Bone marrow (tissue), 2 donors: ENCODE results near the gene MUC5AC.

Source experiments
- DNase-seq, 2 donors: peaks; one replicate each; lab custom pipeline; 2025; lab: John Stamatoyannopoulos, UW

MUC5AC gene

DNA sequence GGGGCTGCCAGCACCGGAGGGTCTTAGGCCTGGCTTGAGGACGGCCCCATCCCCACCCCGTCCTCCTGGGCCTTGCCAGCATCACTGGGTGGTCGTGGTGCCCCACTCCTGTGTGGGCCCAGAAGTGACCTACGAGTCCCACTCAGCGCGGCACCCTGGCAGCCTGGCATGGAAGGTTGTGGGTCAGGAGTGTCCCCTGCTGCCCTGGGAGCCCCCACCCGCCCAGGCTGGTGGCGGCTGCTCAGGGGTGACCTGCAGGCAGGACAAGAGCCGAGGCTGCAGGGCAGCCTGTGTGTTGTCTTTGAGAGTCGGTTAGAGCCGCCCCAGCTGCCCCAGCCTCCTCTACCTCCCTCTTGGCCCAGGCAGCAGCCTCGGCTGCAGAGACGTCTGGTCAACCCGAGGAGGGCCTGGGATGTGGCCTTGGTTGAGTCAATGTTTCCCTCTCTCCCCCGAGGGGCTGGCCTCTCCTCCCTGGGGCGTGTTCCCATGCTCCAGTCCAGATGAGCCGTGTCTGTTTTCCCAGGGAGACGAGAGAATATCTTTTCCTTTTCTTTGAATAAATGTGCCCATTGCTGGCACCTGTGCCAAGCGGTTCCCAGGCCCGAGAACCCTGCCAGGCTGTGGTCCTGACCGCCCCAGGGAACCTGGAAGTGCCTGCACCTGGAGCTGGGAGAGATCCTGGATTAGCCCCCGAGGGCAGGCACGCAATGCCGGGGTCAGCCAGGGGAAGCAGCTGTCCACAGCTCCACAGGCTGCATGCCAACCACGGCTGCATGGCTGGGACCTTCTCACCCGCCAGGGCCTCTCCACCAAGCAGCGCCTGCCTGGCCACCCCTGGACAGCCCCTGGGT, 35.7 kb upstream of the MUC5AC start:
- no peak for DNase-seq

DNA sequence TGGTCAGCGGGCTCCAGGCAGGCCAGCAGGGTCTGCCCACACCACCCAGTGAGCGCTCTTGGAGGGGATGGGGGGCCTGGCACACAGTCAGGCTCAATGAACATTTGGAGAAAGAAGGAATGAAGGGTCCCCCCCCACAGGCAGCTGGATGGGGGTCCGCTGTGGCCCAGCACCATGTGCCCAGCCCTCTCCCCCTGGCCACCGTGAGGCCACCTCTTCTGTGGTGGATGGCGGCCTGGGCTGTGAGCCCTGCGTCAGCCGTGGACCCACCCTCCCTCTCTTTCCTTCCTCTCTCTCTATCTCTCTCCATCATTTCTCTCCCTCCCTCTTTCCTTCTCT, 35.1 kb upstream of the MUC5AC start:
- no peak for DNase-seq

DNA sequence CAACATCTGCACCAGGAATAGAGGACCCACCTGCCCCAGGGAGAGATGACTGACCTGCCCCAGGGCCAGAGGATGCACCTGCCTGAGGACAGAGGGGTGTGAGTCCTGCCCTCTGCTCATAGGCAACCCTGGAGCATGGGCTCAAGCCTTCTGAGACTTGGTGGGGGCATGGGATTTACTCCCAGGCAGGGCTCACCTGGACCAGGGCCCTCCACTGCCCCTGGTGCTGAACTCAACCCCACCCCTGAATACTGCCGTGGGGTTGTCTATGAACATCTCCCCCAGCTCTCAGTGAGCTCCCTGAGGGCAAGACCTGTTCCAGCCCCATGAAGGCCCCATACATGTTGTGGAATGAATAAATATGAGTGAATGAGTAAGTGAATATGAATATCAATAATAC, 33.8 kb upstream of the MUC5AC start:
- DNase-seq = no peak

DNA sequence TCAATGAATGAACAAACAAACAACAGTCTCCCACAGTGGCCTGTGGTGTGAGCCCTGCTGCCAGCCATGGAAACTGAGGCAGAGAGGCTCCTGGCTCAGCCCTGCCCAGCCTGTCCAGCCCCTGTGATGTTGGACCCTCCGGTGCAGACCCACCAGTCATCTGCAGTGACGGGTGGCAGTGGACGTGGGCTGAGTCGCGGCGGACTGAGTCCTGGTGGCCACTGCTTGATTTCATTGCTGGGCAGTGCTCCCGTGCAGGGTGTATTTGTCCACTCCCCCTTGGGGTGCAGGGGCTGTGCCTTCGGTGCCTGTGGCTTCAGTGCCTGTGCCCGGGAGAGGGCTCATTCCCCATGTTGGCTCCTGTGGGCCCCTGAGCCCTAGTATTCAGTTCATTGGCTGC, 31.9 kb upstream of the MUC5AC start:
- no peak for DNase-seq

DNA sequence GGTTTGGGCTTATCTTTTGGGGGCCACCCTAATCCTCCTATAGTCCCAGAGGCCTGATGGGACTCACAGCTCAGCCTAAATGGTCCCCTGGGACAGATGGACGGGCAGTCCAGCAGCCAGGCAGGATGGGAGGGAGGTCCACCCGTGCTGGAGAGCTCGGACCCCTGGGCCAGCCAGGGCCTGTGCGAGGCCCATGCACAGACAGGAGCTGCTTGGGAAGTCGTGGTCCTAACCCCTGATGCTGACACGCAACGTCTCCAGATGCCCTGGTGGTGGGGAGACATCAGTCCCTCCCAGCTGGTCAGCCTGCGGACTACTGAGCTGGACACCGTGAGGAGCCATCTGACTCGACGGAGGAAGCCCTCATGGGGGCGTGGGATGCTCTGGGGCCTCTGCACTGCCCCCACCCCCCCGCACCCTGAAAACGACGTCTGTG, 31.2 kb upstream of the MUC5AC start:
- DNase-seq = no peak

DNA sequence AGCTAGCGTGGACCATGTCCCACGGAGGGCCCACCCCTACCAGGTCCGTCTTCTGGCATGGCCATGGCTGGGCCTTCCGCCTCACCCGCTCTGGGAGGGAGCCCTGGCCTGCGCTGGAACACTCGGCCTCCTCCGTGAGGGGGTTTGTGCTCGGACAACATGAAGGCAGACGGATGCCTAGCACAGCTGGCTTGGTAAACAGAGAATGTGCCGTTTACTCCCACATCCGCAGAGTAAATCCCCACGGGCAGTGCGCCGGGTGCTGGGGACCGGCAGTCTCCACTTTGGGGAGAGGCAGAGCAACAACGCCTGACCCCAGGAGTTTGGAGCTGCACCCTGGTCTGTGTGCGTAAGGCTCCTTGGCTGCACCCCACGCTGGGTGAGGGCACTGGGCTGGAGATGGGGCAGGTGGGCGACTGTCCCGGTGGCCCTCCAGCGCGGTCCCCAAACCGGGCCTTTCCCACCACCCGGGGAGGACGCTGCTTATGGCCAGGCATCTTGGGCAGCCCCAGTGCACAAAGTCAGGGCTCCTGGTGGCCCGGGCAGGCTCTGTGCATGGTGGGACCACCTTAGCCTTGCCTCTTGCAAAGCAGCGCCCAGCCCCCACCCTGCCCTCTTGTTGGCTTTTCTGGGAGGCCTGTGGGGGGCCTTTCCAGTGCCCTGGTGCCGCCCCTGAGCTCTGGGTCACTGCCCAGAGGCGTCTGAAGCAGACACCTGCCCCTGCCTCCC, 30.7 kb upstream of the MUC5AC start:
- DNase-seq = no peak

DNA sequence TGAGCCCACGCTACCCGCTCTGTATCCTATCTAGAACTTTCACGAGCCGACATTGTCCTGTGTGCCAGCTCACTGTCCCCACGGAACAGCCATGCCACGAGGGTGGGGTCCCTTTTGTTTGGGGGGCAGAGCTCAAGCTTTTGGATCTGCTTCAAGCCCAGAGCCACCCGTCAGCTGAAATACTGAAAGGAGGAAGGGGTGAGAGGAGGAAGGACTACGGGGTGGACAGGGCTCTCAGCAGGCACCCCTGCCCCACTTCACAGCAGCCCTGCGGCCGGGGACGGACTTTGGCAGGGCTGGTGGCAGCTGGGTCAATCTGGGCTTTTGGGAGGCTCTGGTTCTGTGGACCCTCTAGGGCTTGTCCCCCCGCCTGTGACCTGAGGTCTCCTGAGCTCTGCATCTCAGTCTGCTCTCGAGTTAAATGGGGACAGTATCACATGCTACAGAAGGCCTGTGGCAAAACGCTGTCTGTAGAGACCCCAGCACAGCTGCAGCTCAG, 30.0 kb upstream of the MUC5AC start:
- no peak for DNase-seq

DNA sequence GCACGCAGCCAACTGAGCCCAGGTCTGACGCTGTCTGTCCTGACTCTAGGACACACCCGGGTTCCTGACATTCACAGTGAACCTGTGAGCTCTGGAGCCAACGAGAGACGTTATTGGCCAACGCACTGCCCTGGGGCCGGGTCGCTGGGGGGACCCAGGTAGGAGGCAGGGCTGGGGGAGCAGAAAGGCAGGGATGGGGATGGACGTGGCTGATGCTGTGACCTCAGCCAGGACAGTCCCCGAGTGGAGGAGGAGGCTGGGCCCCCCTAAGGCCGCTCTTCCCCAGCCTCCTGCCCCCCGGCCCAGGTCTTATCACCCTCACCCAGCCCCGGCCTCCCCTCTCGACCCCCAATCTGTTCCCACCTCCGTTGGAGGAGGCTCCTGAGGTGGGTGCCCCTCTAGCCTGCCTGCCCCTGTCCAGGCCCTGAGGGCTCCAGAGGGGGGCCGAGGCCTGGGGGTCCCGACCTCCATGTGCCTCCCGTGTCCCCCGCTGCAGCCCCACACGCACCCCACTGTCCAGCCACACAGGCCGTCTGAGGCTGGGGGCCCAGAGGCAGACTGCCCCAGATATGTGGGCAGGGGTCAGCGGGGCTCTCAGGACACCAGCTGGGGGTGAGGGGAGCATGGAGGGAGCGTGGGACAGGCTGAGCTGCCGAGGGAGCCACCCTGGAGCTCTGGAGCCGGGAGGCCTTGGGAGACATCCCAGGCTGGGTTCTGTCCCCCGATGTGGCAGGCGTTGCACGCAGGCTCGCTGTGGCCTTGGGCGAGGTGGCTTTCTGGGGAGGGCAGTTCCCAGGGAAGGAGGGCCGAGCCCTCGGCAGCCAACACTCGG, 29.2 kb upstream of the MUC5AC start:
- no peak for DNase-seq

DNA sequence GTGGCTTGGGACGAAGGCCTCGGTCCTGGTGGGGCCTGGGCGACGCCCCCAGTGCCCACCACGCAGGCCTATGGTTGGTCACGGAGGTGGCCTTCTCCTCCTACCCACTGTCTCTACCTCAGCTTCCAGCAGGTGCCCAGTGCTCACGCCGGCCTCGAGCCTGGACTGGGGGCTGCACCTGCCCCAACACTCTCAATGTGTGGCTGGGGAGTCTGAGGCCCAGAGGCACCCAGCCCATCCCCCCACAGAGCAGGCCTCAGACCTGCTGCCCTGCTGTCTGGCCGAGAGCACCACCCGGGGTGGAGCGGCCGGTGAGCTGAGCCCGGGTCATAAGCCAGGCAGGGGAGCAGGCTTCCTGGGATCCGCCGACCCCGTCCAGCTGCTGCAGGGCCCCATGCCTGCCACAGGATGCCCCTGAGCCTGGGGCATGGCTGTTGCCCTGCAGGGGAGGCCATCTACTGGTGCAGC, 28.6 kb upstream of the MUC5AC start:
- DNase-seq = no peak

DNA sequence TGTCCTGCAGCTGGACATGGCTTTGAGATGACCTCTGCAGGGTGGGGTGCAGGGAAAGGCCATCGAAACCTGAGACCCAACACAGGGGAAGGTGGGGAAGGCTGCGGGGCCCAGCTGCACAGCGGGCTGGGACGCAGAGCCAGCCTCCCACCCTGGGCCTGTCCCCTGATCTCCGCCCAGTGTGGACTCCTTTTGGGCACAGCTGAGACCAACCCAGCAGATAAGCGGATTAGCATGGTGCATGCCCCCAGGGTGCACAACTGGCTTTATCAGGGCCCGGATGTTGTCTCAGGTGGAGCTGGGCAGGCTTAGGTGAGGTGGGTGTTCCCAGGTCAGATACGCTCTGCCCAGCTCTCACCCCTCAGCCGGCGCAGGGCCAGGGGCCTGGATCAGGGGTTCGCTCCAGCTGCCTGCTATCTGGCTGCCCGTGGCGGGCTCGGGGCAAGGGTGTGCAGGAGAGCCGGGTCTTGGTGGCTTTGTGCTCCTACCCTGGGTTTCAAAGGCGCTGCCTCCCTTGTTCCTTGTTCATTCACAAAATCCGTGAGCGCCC, 28.1 kb upstream of the MUC5AC start:
- DNase-seq = no peak

DNA sequence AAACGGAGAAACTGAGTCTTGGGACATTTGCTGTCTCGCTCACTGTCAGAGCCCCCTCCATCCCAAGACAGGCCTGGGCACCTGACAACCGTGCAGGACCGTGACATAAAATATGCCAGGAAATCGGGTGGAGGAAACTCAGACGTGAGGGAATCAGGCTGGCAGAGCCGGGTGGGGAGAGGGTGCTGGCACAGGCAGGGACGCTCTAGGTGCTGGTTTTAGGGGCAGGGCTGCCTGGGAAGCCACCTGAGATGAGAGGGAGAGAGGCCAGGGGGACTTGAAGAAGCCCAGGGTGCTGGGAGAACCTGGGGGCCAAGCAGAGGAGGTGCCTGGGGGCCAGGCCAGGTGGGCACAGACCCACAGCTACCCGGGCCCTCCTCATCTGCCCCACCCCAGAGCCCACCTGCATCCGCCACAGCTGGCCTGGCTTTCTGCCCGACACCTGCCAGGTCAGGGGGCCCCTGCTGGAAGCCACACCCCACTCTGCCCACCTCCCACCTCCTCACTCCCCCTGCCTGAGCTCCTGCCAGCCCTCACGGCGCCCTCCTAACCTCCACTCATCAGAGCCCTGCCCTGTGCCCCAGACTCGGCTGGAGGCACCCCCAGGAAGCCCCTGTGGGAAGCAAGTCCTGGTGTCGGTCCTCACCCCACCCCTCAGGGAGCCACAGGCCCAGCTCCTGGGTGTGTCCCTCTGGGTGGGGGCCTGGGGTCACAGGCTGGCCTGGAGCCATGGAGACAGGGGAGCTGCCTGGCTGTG, 27.3 kb upstream of the MUC5AC start:
- no peak for DNase-seq

DNA sequence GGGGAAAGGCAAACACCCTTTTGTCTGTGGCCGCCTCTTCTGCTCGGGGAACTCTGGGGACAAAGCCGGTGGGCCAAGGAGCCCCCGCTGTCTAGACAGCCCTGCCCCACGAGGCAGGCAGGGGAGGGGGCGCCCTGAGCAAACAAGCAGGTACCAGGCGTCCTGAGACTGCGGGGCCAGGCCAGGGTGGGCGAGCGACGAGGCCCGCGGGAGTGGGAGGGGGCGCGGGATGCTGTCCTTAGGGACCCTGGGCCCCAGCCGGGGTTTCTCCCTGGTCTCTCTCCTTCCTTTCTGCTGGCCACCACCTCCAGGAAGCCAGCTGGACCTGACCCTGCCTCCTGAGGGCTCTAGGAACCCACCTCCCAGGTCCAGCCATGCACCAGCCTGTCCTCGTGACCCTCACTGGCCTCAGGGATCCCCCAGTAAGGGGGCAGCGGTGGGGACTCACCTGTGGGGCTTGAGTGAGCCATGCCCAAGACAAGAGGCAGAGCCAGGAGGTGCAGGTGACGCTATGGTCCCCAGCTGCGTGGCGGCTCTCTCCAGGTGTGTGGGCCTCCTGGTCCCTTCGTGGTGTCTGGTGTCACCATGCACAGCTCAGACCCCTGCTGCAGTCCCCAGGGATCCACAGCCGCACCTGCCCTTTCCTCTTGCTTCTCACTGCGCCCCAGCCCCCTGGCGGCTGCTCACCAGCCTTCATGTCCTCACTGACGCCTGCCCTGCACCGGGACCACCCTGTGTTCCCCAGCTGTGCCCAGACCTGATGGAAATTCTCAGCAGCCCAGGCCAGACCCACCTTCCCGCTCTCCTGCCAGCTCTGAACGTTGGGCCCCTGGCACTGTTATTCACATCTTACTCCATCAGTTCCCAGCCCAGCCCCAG, 26.5 kb upstream of the MUC5AC start:
- no peak for DNase-seq

DNA sequence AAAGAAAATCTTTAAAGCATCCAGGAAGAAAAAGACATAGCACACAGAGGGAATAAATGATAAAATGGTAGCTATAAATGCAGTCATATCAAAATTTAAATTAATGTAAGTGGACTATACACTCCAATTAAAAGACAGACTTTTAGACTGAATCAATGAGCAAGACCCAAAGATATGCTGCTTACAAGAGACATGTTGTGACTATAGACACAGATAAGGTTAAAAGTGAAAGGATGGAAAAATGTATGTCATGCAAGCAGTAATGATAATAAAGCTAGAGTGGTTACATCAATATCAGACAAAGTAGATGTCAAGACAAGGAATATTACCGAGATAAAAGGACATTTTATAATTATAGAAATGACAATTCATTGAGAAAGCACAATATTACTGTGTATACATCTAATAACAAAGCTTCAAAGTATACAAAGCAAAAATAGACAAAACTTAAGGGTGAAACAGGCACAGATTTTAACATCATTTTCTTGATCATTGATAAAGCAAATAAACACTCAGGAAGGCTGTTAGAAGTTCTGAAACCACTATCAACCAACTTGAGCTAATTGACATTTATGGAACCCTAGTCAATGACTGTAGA, 22.8 kb upstream of the MUC5AC start:
- no peak for DNase-seq

DNA sequence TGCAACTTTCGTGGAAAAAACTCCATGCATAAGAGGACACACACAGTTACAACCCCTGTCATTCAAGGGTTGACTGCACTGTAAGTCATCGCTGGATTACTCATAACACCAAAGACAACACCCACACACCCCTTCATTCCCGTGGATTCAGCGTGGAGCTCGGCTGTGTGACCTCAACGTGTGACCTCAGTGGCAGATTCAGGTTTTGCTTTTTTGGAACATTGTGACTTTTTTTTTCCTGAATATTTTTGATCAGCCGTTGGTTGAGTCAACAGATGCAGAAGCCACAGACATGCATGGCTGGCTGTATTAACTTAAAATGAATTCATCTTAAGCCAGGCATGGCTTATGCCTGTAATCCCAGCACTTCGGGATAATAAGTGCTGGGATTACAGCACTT, 19.7 kb upstream of the MUC5AC start:
- DNase-seq = no peak

DNA sequence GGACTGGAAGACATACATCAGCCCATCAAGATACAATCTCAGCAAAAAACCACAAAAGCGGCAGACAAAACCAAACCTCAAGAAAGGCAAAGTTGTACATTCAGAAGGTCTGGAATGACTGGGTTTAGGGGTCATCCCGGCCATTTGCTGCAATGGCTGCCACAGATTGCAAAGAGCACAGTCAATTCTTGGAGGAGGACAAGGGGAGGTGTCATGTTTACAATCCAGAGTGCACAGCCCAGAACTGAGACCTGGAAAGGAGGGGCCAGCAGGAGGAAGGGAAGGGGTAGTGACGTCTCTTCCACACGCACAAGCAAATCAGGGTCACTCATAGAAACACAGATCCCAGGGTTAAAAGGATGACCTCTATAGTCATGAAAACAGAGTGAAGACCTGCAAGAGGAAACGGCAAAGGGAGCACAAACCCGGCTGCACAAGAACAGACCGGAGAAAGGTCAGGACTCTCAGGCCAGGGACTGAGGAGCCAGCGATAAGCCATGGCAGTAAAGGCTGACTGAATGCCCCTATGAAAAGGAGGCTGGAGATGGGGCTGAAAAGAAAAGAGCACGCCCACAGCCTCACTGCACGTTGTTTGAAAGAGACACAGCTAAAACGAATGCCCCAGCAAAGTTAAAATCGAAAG, 18.2 kb upstream of the MUC5AC start:
- DNase-seq = no peak

DNA sequence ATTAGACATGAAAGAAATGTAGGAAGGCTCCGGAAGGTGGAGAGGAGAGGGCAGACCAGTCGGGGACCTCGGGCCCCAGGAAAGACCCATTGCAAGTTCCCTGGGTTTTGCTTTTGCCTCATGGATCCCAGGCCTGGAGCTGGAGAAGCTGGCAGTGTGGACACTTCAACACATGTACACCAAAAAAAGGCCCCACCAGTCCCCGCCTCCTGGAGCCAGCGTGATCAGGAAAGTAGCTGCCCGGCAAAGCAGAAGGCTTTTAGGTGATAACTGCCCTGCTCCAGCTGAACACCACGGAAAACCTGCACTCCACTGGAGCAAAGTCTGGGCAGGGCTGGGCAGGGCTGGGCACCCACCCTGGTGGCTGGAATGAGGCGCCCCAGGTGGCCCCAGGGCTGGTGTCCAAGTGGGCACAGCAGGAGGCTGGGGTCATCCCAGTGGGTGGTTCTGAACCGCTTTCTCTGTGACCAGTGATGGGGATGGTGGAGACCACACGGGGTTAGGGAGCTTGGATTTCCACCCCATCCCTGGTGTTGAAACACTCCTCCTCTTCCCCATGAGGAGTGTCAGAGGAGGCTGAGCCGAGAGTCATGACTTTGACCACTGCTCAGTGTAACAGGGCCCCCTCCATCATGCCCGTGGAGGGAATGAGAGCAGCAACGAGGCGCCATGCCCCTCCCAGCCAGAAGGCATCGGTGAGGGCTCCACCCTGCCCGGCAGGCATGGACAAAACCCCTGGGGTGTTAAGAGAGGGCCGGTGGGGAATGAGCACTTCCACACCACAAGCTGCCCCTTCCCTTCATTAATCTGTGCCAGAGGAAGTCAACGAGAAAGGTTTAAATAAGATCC, 16.9 kb upstream of the MUC5AC start:
- DNase-seq = no peak

DNA sequence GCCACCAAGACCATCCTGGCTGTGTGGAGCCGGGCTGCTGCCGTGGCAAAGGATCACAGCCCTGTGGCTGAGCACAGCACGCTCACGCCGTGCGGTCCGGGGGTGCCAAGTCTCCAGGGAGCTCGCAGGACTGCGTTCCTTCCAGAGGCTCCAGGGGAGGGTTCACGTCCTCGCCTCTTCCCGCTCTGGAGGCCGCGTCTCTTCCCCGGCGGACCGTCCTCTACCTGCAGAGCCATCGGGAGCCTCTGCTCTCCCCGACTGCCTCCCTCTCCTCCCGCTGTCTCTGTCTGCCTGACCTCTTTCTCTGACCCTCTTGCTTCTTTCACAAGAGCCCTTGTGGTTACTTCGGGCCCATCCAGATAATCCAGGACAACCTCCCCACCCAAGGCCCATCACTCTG, 11.4 kb upstream of the MUC5AC start:
- DNase-seq = no peak

DNA sequence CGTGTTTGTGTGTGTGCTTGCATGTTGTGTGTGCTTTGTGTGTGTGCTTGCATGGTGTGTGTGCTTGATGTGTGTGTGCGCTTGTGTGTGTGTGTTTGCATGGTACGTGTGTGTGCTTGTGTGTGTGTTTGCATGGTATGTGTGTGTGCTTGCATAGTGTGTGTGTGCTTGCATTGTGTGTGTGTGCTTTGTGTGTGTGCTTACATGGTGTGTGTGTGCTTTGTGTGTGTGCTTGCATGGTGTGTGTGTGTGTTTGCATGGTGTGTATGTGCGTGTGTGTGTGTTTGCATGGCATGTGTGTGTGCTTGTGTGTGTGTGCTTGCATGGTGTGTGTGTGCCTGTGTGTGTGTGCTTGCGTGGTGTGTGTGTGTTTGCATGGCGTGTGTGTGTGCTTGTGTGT, 10.0 kb upstream of the MUC5AC start:
- DNase-seq = no peak
